DMS79 treated with DMSO at 0.1 percent for 48 hours (cell line): ENCODE results near the gene R3HDM4.
A peak's percentile ranks its signal among the peaks of the same experiment; 100 is the strongest.

ENCODE experiments used
- DNase-seq: peaks from one replicate; lab custom pipeline; 2025; lab: John Stamatoyannopoulos, UW

The R3HDM4 gene

GRCh38 chr19:912181-913079, 589 bp downstream of the R3HDM4 start:
- DNase-seq = no peak

- no peak for DNase-seq
These were observed 1.6 kb downstream of the R3HDM4 start for GRCh38 chr19:911197-912033.

DNA sequence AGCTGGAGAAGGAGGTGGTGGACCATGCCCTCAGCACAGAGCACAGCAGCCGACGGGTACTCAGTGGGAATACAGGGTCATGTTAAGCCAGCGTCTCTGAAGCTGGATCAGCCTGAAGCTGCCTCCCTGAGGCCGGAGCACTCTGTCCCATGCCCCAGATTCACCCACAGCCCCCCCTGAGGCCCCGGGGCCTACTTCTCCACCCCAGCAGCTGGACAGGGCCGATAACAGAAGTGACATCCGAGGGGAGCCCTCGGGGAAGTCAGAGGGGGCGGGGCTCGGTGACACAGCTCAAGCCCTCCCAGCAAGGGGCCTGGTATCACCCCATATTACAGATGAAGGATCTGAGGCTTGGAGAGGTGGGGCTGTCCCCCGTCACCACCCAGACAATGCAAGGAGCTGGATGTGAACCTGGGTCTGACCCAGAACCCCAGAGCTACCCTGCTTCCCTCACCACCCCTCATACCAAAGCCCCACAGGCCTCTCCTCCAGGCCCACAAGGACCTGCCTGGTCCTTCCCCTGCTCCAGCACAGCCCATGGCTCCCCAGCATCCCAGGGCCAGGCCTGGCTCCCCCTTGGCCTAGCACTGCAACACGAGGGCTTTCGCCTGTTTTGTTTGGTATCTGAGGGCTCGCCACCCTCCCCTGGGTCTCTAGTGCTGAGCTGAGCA, 5.7 kb downstream of the R3HDM4 start:
- DNase-seq = no peak

DNA sequence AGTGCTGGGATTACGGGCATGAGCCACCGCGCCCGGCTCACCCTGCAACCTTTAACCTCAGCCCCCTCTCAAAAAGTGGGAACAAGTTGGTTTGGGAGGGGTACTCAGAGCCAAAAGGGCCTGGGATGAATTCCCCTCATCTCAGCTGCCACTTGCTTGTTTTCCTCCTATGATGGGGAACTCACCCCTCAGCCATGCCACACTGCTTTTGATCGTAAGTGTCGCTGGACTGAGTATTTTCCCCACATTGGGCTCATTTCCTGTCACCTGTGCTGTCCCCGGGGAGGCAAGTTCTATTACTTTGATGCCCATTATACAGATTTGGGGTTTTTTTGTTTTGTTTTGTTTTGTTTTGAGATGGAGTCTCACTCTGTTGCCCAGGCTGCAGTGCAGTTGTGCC, 6.5 kb downstream of the R3HDM4 start:
- no peak for DNase-seq

- DNase-seq = no peak
These were observed 8.5 kb downstream of the R3HDM4 start for GRCh38 chr19:904545-904944.

DNA sequence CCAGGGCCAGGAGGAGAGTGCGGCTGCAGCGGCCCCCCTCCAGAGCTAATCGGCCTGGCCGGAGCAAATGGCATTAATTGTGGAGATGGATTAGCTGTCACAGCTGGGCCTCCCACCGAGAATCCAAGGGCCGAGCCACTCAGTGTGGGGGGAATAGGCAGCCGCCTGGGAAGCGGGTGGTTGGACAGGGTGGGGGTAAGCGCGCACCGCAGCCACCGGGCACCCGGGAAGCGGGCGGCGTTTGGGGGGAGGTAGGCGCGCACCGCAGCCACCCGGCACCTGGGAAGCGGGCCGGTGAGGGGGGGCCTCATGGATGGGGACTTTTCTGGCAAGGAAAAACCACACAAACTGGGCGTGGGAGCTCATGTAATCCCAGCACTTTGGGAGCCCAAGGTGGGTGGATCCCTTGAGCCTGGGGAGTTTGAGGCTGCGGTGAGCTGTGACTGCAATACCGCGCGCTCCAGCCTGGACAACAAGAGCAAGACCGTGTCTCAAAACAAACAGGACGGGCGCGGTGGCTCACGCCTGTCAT, 9.7 kb downstream of the R3HDM4 start:
- DNase-seq = no peak

DNA sequence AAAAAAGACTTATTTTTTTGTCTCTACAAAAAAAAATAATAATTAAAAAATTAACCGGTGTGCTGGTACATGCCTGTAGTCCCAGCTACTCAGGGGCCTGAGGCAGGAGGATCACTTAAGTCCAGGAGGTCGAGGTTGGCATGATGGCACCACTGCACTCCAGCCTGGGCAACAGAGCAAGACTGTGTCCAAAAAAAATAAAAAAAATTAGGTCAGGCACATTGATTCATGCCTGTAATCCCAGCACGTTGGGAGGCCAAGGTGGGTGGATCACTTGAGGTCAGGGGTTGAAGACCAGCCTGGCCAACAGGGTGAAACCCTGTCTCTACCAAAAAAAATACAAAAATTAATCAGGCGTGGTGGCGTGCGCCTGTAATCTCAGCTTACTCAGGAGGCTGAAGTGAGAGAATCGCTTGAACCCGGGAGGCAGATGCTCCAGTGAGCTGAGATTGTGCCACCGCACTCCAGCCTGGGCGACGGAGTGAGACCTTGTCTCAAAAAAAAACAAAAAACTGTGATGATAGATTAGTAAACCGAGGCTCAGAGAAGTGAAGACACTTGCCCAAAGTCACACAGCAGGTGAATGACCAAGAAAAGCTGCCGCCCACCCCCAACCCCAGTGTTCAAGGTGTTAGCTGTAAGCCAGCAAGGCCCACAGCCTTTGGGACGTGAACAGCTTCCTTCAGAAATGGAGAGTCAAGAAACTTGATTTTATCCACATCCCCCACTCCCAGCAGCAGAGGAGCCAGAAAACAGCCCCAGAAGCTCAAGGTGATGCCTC, 10.4 kb downstream of the R3HDM4 start:
- no peak for DNase-seq

- no peak for DNase-seq
These were observed 11.0 kb downstream of the R3HDM4 start for GRCh38 chr19:902093-902370.

- DNase-seq = no peak
These were observed 11.6 kb downstream of the R3HDM4 start for GRCh38 chr19:901216-902092.

- DNase-seq = no peak
These were observed 12.5 kb downstream of the R3HDM4 start for GRCh38 chr19:900302-901111.

DNA sequence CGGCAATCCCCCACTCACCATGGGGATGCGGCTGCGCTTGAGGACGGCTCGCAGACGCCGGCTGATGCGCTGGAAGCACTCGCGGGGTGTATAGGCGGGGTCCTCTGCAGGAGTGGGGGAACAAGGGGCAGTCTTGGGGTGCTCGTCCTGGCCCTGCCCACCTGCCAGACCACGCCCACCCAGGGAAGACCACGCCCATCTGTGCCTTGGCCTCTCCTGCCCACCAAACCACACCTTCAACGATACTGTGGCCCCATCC, 13.0 kb downstream of the R3HDM4 start:
- no peak for DNase-seq

- no peak for DNase-seq
These were observed 13.5 kb downstream of the R3HDM4 start for GRCh38 chr19:899336-900042.

GRCh38 chr19:898663-899062, 14.4 kb downstream of the R3HDM4 start:
- DNase-seq = no peak

DNA sequence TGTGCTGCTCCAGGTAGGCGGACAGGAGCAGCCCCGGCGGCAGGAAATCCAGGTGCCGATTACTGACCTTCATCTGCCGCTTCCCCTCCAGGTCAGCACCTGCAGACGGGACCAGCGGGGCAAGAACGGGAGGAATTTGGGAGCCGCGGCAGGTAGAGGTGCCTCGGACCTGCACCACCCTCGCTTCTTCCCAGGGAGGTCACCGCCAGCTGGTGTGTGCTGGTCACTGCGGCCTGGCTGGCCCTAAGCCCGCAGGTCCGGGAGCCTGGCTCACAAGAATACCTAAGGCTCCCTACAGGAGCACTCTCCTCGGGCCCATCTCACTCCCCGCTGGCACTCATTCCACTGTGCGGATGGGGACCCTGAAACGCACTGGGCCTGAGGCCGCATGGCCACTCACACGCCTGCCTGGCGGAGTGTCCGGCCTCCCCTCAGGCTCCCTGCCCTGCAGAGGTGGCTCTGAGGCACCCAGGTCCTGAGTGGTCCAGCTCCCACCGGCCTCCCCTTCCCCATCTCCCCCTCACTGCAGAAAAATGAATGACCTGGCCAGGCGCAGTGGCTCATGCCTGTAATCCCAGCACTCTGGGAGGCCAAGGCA, 15.5 kb downstream of the R3HDM4 start:
- no peak for DNase-seq

DNA sequence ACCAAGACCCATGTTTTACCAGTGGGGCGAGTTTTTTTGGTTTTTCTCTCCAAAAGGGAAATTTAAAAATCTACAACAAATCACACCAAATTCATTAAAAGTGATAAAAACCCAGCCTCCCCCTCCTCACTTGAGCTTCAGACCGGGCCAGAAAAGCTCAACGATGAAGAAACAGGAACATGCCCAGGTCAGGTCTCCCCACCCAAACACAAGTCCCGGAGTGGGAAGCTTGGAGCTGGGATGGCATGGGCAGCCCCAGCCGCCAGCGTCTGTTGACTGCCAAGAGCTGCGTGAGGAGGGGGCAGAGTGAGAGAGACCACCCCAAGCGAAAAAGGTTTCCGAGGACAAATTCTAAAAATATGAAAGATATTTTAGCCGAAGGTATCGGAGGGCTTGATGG, 16.0 kb downstream of the R3HDM4 start:
- DNase-seq = no peak

- no peak for DNase-seq
These were observed 16.6 kb downstream of the R3HDM4 start for GRCh38 chr19:896434-896833.

GRCh38 chr19:892894-893689, 19.9 kb downstream of the R3HDM4 start, which contains the start of the genes MED16 and RNU6-9:
Gene MED16 (minus strand): TSS chr19:893187. CDS start chr19:891131, 2,056 bp downstream.
Gene RNU6-9 (plus strand): TSS chr19:893484.
- DNase-seq = peak; percentile 85

- DNase-seq = no peak
These were observed 20.7 kb downstream of the R3HDM4 start for GRCh38 chr19:892243-892893.
